OCI-M1 (cell line): Measurements from ENCODE around the gene TBC1D22B.

Experiments
- DNase-seq: peaks from one replicate; lab custom pipeline; 2025; lab: John Stamatoyannopoulos, UW

Gene TBC1D22B

DNA sequence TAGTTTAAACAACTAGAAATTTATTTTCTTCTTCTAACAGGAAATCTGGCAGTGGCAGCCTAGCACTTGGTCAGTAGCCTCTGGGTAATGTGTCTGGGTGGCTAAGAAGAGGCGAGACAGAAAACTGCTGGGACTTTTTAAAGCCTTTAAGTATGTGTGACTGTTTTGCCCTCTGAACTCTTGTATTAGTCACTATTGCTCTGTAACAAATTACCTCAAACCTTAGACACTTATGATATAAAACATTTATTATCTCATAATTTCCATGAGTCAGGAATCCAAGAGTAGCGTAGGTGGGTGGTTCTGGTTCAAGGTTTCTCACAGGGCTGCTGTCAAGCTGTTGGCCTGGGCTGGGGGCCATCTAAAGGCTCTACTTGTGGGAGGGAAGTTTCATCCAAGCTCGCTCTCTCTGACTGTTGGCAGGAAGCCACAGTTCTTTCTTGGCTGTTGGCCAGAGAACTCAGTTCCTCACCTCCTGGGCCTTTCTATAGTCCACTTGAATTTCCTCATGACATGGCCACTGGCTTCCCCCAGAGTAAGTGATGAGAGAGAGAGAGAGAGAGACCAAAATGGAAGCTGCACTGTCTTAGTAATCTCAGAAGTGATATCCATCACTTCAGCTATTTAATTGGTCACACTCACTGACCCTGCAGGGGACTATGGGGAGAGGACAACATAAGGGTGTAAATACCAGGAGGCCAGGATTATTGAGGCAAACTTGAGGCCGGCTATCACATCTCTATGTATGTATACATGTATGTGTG, 17.4 kb upstream of the TBC1D22B start:
- peak; percentile 98 for DNase-seq

DNA sequence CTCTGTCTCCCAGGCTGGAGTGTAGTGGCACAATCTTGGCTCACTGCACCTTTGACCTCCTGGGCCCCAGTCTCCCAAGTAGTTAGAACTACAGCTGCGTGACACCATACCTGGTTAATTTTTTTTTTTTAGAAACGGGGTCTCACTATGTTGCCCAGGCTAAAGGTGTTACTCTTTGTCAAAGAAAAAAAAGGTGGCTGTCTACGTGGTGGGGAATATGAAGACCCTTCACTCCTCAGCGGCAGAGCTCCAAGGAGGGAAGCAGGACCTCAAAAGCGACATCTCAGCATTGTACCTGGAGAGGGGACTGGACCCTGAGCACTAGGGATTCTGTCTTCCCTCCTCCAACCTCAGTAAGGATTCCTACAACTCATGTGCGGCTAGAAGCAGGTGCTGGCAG, 16.4 kb upstream of the TBC1D22B start:
- no peak for DNase-seq

DNA sequence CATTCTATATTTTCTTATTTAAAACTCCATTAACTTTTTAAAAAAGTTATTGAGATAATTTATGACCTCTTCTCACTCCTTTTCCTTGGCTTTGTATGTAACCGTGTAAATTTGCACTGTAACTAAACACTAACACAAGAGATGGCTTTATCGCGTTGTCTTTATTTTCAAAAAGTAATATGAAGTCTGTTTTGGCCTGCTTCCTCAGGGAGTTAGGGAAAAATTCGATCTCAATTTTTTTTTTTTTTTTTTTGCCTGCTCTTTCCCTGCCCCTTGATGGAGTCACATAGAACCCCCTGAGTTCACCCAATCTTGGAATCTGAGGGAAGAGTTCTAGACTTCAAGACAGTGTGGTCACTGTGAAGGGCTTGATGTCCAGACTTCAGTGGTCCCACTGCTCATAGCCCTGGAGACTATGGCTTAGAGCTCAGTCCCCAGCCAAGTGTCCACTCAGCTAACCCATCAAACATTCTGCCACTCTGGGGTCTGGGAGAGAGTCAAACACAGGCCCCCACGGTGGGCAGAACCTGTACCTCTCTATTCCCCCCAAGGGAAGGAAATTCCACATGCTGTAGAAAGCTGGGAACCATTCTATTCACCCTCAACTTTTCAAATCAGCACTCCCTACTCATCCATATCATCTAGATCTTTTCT, 15.7 kb upstream of the TBC1D22B start:
- DNase-seq = no peak

DNA sequence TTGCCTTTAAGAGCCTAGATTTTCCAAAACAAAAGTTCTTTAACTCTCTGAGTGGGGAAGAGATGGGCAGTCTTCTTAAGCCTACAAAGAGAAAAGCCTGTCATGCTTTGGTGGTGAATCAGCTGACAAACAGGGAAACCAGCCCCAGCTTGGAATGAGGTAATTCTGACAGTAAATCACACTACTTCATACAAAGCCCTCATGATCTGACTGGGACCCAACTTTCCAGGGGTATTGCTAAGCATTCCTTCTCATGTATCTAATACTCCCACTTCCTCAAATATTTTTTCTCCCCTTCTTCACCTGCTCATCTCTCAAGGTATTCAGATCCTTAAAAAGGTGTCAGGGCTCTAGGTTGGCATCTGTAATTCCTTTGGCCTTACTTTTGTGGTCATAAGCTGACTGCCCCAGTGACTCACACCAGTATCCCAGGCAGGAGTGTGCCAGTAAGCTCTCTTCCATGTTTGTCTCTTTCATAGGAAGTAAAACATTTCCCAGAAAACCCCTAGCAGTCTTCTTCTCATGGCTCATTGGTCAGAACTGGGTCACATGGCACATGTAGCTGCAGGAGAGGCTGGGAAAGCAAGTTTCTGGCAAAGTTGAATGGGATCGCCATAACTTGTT, 15.0 kb upstream of the TBC1D22B start:
- peak; percentile 69 for DNase-seq

DNA sequence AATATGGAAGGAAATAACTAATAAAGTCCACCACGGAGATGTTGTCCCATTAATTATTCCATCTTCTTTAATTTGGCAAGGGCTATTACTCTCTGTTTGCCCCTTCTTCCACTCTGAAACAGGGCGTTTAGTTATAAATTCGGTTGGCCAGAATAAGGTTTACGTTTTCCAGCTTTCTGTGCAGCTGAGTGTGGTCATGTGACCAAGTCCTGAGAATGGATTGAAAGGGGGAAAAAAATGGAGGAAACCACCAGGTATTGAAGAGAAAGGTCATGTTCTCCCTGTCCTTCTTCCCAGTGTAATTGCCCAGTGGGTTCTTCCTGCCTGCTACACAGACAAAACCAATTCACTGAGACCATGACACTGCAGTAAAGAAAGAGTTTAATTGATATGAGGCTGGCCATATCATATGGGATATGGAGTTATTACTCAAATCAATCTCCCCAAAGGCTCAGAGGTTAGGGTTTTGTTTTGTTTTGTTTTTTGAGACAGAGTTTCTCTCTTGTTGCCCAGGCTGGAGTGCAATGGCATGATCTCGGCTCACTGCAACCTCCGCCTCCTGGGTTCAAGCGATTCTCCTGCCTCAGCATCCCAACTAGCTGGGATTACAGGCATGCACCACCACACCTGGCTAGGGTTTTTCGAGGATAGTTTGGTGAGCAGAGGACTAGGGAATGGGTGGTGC, 14.3 kb upstream of the TBC1D22B start:
- DNase-seq = no peak

DNA sequence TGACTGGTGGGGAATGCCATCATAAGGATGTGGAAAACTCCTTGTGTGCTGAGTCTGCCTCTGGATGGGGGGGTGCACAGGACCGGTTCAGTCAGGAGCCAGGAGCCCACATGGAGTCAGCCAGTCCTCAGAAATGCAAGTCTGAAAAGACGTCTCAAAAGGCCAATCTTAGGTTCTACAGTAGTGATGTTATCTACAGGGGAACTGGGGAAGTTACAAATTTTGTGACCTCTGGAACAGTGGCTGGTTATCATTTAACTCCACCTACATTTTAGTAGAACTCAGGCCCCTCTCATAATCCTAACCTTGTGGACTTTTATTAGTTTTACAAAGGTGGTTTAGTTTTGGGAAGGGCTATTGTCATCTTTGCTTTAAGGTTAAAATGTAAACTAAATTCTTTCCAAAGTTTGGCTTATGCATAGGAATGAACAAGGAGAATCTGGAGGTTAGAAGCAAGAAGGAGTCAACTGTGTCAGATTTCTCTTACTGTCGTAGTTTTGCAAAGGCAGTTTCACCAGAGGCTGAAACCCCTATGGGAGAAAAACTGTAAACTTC, 13.7 kb upstream of the TBC1D22B start:
- peak; percentile 77 for DNase-seq

DNA sequence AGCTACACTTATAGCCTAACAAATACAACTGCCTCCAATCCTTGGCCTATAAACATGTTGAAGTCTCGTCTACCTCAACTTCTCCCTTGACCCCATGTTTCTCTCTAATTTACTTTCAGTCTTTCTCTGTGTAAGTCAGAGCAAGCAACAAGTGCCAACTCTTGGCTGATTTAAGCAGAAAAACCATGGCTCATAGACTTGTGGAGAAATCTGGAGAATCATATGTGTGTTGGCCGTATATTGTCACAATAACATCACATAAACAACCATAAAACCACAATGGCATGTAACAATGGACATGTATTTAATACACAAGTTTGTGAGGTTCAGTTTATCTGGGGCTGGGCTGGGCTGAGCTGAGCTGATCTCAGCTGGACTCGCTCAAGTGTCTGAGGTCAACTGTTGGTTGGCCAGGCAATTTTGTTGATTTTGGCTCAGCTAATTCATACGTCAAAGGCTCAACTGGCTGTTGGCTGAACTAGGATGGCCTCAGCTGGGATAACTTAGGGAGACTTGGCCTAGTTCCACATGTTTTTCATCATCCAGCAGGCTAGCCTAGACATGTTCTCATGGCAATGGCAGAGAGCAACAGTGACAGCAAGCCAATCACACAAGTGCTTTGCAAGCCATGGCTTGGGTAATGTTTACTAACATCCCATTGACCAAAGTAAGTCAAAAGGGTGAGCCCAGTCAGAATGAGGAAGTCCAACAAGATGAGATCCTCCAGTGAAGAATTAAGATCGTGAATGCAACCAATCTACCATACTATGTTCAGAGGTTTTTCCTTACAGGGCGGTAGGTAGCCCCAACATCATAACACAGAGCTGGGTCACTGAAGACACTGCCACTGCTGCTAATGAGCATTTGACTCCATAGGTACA, 12.9 kb upstream of the TBC1D22B start:
- peak; percentile 64 for DNase-seq

DNA sequence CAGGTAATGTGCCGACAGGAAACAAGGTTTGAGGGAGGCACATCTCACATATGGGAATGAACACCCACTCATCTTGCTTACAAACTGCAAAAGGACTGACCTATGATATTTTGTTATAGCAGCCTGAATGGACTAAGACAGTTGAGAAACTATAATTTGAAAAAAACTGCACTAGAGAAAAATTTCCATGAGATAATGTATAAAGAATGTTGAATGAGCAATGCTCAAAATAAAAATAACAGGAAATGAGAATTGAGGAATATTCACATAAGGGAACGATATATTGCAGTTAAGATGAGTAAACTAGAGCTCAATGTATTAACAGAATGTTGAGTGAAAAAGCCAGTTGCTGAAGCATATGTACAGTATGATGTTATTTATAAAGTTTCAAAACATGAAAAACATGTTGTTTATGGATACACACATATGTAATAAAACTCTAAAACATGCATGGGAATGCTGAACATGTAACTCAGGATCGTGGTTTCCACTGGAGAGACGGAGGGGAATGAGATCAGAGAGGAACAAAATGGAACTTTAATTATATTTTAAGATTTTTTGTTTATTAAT, 6.3 kb upstream of the TBC1D22B start:
- DNase-seq = no peak

DNA sequence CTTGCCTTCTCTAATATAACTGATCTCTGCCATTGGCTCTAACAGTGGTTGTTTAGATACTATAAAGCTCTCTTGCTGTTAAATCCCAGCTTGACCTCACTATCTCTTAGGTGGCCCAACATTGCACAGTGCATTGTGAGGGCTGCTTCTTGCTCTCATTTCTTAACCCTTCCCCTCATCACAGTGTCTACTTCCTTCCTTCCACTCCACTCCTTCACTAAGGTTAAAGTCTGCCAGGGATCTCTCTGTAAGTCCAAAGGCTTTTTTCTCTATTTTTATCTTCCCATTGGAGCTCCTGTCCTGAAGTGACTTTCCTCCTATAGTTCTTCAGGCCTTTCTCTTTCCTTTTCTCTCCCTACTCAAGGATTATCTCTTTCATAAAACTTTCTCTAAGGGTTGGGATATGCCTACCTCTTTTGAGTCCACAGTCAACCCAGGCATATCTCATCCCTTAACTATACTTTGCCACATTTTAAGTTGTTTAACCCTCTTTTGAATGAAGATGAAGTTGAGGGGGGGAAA, 4.0 kb upstream of the TBC1D22B start:
- no peak for DNase-seq

DNA sequence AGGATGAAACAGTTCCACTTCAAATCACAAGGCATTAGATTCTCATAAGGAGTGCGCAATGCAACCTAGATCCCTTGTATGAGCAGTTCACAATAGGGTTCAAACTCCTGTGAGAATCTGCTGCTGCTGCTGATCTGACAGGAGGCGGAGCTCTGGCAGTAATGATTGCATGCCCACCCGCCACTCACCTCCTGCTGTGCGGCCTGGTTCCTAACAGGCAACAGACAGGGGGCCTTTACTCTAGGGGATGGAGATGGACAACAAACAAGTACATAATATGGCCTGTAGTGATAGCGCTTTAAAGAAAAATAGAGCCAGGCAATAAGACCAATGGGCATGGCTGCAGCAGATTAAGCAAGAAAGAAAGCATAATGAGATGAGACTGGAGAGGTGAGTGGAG, 2.7 kb upstream of the TBC1D22B start:
- no peak for DNase-seq

DNA sequence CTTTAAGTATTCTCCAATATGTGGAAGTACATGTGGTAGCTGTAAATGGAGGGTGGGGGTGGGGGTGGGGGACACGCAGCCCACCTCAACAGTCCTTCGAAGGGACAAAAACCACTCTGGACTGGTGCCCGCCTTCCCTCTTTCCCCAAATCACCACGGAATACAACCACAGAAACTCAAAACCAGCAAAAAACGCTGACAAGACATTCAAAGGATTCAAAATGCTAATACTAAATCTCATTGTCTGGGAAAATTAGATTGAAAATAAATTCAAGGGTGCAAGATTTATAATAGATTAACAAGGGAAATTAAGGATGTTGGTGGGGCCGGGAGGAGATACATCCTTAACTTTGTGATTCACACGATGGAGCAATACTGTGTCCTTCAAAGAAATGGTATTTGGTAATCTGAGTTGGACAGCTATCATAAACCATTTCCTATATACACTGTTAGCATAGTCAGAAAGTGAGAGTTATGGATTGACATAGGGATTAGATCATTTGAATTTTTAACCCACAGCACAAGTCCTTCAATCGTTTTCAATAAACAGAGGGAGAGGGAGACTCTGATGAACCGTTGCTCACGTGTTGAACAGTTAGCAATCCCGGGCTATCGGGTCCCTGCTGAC, 766 bp upstream of the TBC1D22B start:
- DNase-seq = no peak

DNA sequence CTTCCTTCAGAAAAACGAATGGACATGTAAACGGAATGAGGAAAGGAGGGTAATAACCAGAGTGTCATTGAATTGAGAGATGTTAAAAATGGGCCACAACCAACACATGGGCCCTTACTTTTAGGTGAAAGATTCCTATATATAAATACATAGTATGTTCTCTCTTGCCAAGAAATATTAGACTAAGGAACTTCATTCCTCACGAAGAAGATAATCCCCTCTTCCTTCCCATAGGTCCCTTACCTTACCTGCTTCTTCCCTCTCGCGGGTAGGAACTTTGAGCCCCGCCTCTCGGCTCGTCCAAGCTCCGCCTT, 295 bp upstream of the TBC1D22B start:
- DNase-seq = no peak

DNA sequence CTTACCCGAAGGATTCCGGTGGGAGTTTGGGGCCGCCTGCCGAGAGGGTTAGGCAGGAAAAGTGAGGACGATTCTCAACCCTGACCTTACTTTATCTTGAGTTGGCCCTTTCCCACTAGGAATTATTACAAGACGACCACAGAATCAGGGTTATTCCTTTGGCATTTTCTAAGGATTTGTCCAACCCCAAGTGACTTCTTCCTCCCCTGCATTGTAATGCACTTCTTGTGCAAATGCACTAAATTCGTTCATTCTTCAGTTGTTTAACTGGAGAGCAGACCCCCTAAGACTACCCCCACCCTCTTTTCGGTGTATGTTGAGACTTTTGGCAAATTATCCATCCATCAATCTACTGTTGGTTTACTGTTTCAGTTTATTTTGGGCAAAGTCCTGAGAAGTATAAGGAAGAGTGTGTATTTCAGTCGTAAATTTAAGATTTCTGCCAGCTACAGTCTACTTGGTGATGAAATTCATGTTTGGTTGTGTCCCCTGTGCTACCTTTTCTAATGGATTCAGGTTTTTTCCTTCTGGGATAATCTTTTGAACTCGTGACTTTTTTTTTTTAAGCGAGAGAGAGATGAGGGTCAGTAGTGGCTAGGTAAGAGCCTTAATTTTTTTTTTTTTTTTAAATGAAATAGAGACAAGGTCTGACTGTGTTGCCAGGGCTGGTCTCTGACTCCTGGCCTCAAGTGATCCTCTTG, 983 bp downstream of the TBC1D22B start:
- DNase-seq = peak; percentile 57

DNA sequence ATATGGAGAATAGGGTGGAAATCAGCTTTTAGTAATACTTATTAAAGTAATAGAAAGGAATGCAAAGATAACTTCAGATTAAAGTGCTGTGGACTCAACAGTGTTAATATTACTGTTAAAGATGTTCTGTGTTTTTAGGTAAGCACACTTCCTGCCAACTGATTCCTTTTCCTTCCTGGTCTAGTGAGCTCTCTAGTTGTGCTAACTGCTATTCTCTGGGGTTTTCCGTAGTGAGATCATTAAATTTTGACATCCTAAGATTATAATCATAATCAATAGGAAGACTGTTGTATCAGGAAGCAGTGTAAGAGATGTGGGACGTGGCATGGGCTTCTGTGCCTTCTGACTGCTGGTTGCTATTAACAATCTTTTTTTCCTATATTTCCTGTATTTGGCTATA, 1.6 kb downstream of the TBC1D22B start:
- peak; percentile 58 for DNase-seq

DNA sequence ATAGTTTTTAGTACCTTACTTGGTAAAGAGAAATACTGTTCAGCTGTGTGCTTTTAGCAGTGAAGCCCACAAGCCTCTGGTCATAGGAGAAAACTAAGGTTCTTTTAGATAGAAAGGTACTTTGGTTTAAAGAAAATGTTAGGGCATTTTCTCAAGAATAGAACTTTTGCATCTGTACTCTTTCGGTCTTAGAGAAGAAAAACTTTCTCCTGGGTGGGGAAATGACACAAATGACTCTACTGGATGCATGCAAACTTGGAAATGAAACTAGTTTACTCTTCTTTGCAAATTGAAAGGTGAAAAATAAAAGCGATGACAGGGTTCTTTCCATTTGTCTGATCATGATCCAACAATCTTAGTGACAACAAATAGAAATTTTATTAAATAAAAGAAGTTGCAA, 2.5 kb downstream of the TBC1D22B start:
- DNase-seq = no peak

DNA sequence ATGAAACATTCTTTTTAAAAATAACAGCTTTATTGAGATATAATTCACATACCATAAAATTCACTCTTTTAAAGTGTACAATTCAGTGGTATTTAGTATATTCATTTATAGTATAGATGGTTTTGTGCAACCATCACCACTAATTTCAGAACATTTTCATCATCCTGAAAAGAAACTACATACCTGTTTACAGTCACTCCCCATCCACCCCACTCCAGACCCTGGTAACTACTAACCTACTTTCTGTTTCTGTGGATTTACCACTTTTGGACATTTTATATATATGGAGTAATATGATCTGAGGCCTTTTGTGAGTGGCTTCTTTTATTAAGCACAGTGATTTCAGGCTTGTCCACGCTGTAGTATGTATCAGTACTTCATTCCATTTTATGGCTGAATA, 2.9 kb downstream of the TBC1D22B start:
- DNase-seq = no peak

DNA sequence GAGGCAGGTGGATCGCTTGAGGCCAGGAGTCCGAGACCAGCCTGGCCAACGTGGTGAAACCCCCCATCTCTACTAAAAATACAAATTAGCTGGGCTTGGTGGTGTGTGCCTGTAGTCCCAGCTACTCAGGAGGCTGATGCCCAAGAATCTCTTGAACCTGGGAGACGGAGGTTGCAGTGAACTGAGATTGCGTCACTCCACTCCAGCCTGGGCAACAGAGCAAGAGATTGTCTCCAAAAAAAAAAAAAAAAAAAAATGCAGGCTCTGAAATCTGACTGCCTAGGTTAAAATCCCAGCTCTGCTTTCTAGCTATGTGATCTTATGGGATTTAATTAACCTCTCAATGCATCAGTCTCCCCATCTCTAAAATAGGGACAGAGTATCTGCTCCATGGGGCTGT, 3.6 kb downstream of the TBC1D22B start:
- no peak for DNase-seq

DNA sequence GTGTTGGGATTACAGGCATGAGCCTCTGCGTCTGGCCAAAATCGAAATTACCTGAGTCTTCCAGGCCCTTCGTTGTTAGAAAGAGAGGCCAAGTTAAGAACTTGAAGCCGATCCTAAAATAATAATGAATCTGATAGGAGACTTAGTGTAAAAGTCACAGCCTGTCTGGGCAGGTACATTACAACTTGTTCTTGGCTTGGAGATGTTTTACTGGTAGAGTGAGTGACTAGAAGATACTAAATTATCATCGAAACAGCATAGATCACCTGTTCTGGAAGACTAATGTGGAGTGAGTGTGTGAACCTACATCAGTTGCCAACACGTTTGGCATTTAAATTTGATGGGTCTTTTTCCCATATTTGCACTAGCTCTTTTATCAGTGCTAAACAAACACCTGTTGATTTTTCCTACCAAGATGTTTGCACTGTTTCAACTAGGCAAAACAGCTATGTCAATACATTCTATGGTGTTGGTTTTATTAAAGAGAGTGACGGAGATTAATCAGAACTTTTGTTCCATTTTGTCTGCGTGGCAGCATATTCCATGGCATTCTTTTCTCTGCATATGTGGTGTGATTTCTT, 5.0 kb downstream of the TBC1D22B start:
- DNase-seq = no peak

DNA sequence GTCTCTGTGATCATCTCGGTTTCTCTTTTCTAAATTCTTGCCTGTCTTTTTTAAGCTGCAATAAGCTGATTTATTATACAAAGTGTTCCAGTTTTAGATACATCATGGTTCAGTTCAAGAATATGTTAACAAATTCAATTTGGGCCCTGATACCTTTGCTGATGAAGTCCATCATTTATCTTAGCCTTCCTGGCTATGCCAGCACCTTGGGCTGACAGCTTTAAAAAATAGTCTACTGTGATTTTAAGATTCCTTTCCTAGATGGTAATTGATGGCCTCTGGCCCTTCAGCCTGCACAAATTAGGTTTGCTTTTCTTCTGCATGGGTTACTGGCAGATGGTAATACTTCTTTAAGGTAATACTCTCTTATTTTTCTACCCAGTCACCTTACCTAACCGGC, 7.4 kb downstream of the TBC1D22B start:
- DNase-seq = no peak

DNA sequence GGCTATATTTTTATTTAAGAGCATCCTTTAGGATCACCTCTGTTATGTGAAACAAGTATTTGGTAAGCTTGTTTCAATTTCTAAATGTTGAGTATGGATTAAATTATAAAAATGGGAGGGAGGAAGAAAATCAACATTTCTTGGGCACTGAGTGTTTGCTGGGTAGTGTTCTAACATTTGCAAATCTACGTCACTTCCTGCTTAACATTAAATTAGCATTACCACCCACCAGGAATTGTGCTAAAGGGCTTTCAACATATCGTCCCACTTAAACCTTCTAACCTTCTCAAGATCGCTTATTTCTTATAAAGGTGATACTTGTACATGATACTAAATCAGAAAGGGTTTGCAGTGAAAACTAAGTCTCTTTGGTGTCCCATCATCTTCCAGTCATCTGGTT, 8.3 kb downstream of the TBC1D22B start:
- DNase-seq = no peak
